ENCODE measurements around the gene NME3.
"Not testable (repeated sequence)": the region's sequence is repeated elsewhere in the genome, so short reads cannot be mapped to it uniquely, and the experiment has no call there.

NME3 gene

DNA sequence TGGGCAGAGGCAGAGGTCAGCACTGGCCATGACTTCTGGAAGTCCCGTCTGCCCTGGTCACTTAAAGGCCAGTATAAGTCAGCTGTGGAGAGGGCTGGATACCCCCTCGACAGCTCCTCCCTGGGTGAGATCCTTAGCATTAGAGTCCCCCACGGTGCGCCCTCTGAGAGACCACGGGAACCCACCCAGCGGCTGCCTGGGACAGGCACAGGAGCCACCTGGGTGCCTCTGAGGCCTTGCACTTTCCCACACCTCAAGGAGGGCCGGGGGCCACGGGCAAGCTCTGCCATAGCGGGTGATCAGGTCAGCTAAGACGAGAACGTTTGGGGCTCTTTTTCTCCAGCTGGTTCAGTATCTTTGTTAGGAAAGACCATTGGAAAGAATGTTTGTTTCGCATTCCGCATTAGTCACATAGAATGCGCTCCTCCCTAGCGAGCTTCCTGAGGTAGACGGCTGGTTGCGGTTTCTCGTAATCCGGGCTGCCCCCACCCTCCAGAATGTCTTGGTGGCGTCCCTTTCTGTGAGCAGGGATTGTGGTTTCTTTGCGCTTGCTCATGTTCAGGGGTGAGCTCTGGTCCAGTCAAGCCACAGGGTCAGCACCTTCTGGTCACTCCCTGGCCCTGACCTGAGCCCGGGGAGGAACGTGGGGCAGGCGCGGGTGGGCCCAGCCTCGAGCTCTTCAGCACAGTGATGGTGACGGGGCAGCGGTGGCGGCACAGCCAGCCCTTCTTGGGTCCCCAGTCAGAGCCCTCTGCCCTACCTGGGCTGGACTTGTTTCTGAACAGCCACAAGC, 25.2 kb downstream of the NME3 start:
- FAIRE-seq: no peak

DNA sequence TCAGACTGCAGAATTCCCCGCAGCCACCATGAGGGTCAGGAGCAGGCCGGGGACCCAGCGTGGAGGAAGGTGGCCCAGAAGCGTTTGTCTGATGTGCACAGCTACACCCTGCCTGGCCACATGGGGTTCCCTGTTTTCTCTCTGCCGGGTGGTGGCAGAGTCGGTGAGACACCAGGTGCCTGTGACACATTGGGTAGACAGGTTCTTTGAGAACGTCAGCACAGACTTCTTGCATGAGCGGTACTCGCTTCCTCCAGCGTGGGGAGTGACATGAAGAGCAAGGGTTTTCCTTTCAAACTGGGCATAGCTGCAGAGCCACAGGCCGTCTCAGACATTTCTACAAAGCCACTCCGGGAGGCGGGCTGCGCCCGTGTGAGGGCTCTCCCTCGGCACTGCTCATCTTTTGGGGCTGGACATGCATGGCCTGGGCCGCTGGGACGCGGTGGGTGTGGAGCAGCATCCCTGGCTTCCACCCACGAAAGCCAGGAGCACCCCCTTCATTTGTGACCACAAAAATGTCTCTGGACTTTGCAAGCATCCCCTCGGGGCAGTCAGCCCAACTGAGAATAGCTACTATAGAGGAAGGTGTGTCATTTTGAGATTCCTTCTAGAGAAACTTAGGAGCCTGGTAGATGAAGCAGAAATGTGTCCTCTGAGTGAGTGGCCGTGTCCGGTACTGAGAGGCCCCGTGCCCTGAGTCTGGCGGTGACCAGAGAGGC, 26.0 kb downstream of the NME3 start:
- no peak for FAIRE-seq

DNA sequence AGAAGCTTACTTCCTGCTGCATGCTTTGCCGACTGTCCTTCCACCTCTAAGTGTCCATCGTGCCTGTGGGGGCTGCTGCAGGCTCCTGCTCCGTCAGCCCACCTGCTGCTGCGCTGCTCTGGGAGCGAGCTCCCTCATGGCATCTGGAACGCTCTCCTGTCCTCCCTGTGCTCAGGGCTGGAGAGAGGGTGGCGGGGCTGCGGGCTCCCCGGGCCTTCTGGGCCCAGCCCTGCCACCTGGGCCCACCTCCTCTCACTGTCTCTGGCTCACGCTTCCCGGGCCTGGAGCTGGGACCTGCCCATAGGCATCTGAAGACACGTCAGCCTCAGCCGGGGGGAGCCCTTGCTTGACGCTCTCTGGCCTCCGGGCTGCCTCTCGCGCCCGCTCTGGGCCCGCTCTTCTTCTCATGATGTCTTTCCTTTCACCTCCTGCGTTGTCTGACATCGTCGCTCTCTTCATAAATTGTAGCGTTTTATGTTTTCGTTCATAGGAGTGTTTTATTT, 27.0 kb downstream of the NME3 start:
- no peak for FAIRE-seq

DNA sequence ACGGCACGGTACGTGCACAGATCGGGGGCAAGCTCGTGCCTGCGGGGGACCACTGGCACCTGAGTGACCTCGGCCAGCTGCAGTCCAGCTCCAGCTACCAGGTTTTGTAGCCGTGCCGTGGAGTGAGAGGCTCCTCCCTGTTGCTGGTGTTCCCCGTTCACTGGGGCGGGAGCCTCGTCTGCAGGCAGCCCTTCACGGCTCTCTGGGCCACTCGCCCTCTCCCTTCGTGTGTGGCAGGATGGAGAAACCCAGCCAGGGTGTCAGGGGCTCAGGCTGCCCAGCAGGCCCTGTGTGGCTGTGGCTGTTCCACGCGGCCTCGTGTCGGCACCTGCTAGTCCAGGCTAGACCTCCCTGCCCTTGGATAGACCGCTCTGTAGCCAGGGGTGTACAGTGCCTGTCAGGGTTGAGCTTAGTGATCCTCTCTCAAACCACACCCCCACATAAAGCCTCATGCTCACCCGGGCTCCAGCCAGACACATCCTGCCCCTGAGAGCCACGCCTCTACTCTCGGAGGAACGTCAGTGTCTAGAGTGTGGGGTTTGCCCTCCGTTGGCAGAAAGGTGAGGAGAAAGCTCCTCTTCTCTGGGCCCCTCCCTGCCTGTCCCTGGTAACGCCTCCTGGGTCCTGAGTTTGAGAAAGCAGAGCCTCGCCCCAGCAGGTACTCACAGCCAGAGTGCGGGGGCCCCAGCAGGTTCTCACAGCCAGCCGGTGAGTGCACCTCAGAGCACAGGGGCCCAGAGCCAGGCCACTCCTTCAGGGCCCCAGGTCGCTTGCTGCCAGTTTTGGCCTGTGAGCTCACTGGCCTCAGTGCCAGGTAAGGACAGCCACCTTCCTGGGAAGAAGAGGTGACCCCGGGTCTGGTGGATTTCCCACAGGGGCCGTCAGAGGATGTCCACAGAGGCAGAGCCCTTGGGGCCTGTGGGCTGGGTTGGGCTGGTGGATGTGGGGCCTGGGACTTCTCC, 27.7 kb downstream of the NME3 start:
- FAIRE-seq: no peak

DNA sequence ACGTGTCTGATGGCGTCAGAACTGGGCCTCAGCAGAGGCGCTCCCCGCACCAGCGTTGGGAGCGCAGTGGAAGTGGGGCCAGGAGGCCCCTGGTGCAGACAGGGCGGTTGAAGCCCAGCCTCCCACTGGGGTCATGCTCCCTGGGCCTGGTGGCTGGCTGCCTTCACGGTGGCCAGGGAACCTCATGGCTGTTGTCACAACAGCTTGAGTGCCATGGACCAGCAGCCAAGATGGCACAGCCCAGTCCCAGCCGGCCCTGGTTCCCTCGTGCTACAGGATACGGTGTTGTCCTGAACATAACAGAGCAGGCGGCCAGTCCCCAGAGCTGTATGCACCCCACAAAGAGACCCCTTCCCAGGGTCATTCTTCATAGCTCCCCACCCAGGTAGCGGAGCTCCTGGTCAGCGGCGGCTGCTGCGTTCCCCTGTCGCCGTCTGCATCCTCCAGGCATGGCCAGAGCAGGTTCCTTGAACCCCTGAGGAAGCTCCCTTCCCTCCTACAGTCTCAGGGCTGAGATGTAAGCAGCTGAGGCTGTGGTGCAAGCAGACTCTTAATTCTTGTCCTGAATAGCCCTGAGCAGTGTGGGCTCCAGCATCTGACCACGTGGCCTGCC, 29.7 kb downstream of the NME3 start:
- FAIRE-seq: no peak

DNA sequence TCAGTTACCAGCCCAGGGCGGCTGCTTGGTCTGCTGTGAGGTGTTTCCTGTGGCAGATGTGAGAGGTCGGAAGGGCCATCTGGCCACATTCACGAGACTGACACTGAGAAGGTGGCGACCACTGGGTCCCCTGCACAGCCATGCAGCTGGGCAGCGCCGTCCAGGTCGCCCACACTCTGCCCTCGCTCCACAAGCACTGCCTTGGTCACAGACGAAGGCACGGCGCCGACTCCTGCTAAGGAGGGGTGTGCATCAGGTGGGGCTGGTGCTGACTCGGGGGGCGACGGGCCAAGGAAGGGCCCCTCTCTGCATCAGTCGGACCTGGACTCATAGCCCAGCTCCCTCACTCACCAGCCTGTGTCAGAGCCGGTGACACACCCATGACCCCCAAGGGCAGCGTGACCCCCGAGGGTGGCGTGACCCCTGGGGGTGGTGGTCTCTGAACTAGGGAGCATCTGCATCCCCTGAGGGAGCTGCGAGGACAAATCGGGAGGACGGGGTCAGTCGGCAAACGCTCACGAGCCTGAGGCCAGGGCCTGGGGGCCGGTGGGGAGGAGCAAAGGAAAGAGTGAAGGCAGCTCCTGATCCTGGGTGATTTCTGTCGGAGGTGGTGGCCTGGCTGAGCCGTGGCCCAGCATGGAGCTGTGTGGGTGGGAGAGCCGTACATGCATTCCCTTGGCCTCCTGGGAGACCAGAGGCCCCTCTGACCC, 30.4 kb downstream of the NME3 start:
- FAIRE-seq: no peak

DNA sequence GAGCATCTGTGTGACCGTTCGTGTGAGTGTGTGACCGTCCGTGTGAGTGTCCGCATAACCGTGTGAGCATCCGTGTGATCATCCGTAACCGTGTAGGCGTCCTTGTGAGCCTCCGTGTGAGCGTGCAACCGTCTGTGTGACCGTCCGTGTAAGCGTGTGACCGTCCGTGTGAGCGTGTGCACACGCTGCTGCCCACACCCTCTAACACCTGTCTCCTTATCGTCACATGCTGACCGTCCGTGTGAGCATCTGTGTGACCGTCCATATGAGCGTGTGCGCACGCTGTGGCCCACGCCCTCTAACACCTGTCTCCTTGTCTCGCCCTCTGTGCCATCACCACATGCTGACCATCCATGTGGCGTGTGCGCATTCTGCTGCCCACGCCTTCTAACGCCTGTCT, 31.1 kb downstream of the NME3 start:
- no peak for FAIRE-seq

DNA sequence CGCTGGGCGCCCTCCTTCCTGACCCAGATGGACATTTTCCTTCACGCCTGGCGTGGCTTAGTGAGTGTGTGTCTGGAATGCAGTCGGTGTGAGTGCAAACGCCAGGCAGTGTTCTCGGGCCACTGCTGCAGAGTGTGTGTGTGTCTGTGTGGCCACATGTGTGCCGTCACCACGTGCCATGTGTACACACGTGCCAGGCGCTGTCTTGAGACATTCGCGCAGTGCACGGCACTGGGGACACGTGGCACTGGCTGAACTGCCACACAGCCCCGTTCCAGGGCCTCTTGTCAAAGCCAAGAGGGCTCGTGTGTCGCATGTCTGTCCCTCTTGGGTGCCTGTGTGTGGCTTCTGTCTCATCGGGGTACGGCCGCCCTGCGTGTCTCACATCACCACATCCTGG, 36.5 kb downstream of the NME3 start:
- FAIRE-seq: no peak

DNA sequence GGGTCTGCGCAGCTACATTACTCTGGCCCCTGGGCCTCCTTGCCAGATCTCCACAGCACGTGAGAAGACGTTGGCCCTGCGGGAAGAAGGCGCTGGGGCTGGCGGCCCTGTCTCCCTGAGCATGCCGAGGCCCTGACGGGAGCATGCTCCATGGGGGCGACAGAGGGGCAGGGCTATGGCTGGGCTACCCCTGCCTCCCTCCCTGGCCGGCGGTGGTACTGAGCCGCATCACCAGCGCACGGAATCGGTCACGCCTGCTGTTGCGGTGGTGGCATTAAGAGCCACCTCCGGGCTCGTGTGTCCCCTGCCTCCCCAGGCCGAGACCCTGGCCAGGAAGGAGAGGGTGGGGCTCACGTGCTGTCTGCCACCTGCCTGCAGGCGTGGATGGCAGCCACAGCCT, 37.2 kb downstream of the NME3 start:
- no peak for FAIRE-seq

DNA sequence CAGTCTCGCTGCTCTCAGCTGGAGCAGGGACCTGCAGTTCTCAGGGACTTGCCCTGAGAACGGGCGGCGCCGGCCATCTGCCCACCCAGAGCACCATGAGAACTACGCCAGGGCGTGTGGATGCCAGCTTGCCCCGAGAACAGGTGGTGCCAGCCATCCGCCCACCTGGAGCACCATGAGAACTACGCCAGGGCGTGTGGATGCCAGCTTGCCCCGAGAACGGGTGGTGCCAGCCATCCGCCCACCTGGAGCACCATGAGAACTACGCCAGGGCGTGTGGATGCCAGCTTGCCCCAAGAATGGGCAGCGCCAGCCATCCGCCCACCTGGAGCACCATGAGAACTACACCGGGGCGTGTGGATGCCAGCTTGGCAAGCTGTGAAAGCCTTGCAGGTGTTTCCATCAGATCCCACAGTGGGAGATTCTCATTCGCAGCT, 38.8 kb downstream of the NME3 start:
- FAIRE-seq: not testable (repeated sequence)

DNA sequence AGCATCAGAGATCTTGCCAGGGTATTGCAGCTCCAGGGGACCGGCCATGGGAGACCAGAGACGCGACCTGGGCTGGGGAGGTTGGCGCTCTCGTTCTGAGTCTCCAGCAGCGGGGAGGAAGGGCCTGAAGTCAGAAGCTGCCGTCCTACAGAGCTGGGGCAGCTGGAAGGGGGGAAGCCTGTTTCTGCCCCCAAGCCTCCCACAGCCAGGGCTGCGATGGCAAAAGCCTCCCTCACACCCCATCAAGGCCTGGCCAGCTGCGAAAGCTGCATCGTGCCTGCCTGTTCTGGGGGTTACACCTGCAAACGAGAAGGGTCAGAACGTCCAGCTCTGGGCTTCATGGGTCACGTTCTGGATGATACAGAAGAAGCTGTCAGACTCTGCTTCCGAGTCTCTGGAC, 39.3 kb downstream of the NME3 start:
- FAIRE-seq: no peak

DNA sequence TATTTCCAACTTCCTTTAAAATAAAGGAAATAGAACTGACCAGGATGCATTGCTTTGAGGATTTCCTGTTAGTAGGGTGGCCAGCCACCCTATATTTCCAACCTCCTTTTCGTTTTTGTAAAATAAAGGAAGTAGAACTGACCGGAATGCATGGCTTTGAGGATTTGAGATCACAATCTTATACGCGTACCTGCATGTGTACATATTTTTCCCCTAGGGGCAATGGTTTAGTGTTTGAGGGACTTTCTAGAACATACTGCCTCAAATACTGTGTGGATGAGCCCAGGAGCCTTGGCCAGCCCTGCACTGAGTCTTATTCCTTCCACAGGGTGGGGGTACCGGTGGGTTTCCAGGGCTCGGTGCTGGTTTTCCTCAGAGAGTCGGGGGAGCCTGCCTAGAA, 39.7 kb downstream of the NME3 start:
- no peak for FAIRE-seq

DNA sequence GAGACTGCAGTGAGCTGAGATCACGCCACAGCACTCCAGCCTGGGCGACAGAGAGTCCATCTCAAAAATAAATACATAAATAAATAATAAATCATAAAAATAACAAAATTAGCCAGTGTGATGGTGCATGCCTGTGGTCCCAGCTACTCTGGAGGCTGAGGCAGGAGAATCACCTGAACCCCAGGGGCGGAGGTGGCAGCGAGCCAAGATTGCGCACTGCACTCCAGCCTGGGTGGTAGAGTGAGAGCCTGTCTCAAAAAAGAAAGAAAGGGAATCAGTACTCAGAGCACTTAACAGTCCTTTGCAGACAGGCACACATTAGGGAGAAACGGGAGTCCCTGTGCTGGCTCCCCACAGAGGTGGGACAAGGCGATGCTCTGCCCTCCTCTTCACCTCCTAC, 40.3 kb downstream of the NME3 start:
- FAIRE-seq: no peak

DNA sequence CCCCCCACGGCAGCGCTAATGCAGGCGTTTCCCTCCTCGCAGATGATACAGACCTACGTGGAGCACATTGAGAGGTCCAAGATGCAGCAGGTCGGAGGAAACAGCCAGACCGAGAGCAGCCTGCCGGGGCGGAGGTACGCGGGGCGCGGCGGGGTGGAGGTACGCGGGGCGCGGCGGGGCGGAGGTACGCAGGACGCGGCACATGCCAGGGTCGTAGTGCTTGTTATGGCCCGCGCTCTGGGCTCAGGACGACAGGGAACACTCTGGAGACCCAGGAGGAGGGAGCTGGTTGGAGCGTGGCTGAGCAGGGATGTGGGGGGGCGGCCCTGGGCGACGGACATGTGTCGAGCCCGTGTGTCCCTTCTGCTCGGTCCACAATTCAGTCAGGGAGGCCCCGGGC, 41.9 kb downstream of the NME3 start:
- FAIRE-seq: no peak

DNA sequence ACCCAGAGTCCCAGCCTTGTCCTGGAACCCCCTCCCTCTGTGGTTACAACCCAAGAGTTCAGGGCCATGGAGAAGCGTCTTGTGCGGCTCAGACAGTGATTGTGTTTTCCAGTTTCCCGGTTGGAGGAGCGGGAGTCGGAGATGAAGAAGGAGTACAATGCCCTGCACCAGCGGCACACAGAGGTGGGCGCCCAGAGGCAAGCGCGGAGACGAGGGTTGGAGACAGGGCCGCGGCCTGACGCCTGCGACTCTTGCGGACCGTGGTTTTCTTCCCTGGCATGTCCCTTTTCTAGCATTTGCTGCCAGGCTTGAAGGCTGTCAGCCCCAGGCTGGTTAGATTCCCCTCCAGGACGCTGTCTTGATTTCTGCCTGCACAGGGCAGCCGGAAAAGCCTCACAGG, 42.3 kb downstream of the NME3 start:
- FAIRE-seq: no peak

DNA sequence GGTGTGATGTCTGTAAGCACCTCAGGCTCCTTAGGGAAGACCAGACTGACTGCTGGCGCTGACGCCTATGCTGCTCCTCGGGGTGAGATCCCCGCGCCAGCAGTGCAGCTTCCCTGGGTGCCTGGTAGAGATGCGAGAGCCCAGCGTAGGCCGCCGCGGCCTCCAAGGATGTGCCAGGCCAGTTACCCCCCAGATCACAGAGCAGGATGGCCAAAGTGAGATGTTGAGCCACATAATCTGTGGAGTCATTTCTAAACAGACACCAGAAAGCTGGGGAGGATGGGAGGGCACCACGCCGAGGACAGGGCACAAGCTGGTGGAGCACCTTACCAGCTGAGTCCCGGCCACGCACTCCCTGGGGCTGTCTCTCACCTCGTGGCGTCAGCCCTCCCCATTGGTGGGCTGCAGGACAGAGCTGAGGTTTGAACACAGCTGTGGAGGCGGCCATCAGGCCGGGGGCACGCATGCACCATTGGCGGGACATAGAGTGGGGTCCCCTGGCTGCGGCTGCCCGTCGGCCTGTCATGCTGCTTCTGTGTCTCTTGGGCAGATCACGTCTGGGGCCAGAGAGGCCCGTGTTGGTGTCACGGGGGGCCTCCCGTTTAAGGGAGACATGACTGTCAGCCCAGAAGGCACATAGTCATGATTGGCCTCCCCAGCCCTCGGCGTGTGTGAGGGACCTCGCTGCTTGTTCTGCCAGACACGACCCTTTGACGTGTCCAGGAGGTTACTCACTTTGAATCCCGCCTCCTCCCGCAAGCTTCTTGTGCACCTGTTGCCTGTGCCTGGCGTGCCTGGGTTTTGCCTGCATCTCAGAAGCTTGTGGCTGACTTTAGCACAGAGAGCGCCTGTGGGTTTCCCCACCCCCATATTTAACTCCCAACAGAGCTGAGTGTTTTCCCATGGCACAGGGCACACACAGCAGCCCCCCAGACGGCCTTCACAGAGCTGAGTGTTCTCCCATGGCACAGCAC, 43.4 kb downstream of the NME3 start:
- FAIRE-seq: no peak

DNA sequence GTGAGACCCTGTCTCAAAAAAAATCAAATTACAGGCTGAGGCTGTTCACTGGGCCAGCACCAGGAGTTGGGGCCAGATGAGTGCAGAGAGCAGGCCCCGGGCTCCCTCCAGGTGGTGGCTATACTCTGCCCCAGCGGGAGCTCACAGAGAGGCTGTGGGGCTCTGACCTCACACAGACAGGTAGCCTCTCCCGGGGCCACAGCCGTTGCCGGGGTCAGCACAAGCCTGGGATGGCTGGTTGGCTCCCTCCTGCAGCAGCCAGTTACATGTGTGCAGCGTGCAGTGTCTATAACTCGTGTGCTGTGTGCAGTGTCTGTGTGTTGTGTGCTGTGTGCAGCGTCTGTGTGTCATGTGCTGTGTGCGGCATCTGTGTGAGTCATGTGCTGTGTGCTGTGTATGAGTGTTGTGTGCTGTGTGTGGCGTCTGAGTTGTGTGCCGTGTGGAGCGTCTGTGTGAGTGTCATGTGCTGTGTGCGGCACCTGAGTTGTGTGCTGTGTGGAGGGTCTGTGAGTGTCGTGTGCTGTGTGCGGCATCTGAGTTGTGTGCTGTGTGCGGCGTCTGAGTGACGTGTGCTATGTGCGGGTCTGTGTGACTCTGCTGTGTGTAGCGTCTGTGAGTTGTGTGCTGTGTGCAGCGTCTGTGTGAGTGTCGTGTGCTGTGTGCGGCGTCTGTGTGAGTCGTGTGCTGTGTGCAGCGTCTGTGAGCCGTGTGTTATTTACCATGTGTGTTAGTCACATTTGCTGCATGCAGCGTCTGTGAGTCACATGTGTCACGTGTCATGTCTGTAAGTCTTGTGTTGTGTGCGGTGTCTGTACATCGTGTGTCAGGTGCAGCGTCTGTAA, 44.5 kb downstream of the NME3 start:
- no peak for FAIRE-seq

DNA sequence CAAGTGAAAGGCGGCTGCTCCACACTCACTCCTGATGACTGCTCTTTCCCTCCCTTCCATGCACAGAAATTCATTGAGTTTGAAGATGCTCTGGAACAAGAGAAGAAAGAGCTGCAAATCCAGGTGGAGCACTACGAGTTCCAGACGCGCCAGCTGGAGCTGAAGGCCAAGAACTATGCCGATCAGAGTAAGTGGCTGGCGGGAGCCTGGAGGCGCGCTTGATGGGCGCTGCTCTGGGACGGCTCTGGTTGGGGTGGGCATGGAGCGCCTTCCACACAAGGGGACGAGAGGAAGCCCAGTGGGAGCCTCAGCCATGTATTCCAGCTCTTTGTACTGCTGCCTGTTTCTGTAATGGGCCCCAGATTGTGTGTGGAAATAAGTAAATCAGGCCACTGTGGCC, 46.9 kb downstream of the NME3 start:
- FAIRE-seq: no peak

DNA sequence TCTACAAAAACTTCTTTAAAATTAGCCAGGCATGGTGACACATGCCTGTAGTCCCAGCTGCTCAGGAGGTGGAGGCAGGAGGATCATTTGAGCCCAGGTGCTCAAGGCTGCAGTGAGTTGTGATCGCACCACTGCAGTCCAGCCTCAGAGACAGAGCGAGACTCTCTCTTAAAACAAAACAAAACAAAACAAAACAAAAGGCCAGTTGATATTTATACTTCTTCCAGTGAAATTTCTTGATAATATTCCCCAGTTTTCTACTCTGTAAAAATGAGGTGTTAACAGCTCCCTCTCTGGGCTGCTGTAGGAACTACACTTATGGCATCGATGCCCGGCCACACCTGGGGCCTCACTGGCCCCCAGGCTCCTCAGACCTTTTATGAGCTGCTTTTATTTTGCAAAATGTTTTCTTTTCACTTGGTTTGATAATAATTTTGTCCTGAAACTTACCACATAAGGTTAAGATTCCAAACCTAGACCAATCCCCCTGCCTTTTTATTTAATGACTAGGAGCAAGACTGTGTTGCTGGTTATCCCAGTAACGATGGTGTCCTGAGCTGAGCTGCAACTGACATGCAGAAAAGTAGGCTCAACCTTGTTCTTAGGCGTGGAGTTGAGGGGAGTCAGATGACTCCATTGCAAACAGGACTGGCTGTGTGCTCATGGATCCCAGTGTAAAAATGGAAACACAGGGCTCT, 47.7 kb downstream of the NME3 start:
- FAIRE-seq: peak; percentile 61

Measured in A204.1 (cell line).